Measurements from ENCODE around the gene CROCC. TPM values are rescaled to one million over a fixed set of nuclear protein-coding genes. Genes with fewer than 3 reads are reported as not detected.
A peak's percentile ranks its signal among the peaks of the same experiment; 100 is the strongest.

The CROCC gene
- polyA plus RNA-seq, 2 of the 4 experiments (the other 2 are of a cell fraction): 4.4 to 10.6 TPM

GRCh38 chr1:16972189-16972895 lies 50.6 kb downstream of the CROCC start:
- Histone ChIP-seq H3K4me2 (no peak overlapping the region), H3K4me1 (peaks cover 7% of the 10 kb centered on the region), H3K9me3 (no peaks in the 10 kb centered on the region), H3K27ac (peak overlapping the region in 1 of 2 experiments; percentile 13; a peak in 1 of 6 replicates), H3K4me3 (no peak overlapping the region)
- 83% methylated on average over 6 of the region's 11 CpGs for WGBS (ENCODE audit: missing lambda C conversion rate)
- FAIRE-seq (no peak), ATAC-seq (no peak), DNase-seq (ENCODE audit: low read depth in 1 of 2, low spot score in 1 of 2) (no peak)
- POLR2A ChIA-PET: no interaction called here
- TF ChIP-seq NFE2L2 (conservative IDR thresholded peaks at IDR 0.05; ENCODE audit: low read length) (no peak), RAD21 (conservative IDR thresholded peaks at IDR 0.05 in 1 of 2, IDR thresholded peaks at IDR 0.05 in 1 of 2) (no peak), HDAC2 (IDR thresholded peaks at IDR 0.05) (no peak), HEYL (CRISPR knock-in tag; IDR thresholded peaks at IDR 0.05) (no peak), CHD4 (IDR thresholded peaks at IDR 0.05; ENCODE audit: borderline replicate concordance) (no peak), MAZ (IDR thresholded peaks at IDR 0.05; ENCODE audit: borderline replicate concordance, low read depth, low read length) (no peak), HOXB13 (CRISPR knock-in tag; IDR thresholded peaks at IDR 0.05; ENCODE audit: low read depth) (no peak)
- CTCF ChIA-PET: interaction anchor here (1.4 kb wide), 1 partner anchor 13 kb away, joined by 3 read pairs; no protein-coding TSS in a partner anchor

DNA sequence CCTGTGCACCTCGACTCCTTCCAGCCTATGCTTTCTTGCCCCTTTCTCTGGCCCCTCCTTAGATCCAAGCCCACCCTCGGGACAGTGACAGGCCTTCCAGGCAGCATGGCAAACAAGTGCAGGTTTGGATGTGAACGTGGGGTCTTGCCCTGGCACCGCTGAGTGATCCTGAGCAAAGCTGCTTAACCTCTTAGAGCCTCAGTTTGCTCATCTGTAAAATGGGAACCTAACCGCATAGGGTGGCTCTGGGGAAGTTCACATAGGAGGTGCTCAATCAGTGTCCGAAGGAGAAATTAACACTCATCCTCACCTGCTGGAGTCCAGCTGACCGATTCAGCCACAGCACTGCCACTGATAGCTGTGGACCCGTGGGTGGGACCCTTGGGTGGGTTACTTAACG lies 51.5 kb downstream of the CROCC start:
- Histone ChIP-seq H3K9me3 (no peaks in the 10 kb centered on the region), H3K4me2 (no peak overlapping the region), H3K4me1 (no peaks in the 10 kb centered on the region), H3K4me3 (no peak overlapping the region), H3K27ac (no peak overlapping the region)
- ATAC-seq: no peak
- no peak for DNase-seq (ENCODE audit: low read depth in 1 of 2, low spot score in 1 of 2)
- CTCF ChIA-PET: interaction anchor here (0.8 to 1.4 kb wide), 2 partner anchors 12 to 13 kb away, joined by 3 read pairs; no protein-coding TSS in a partner anchor
- 84% methylated on average over 7 of the region's 9 CpGs for WGBS (ENCODE audit: missing lambda C conversion rate)
- POLR2A ChIA-PET: no interaction called here
- TF ChIP-seq E2F6 (IDR thresholded peaks at IDR 0.05; ENCODE audit: borderline replicate concordance, low read depth) (no peak), MYC (IDR thresholded peaks at IDR 0.05; ENCODE audit: borderline replicate concordance, low read length) (no peak), EHMT2 (IDR thresholded peaks at IDR 0.05; ENCODE audit: low read depth) (no peak), HEYL (CRISPR knock-in tag; IDR thresholded peaks at IDR 0.05) (no peak), ZSCAN20 (CRISPR knock-in tag; IDR thresholded peaks at IDR 0.05) (no peak), EP300 (IDR thresholded peaks at IDR 0.05) (no peak), NPAS2 (CRISPR knock-in tag; IDR thresholded peaks at IDR 0.05; ENCODE audit: borderline replicate concordance) (no peak), ZNF302 (CRISPR knock-in tag; IDR thresholded peaks at IDR 0.05) (no peak), ZFP36 (IDR thresholded peaks at IDR 0.05; ENCODE audit: borderline replicate concordance, partially characterized antibody) (no peak), JUN (IDR thresholded peaks at IDR 0.05) (no peak), POLR2AphosphoS2 (conservative IDR thresholded peaks at IDR 0.05; ENCODE audit: low read length) (no peak), CHD2 (IDR thresholded peaks at IDR 0.05; ENCODE audit: low read length, partially characterized antibody) (no peak)
- TF ChIP-seq, protein P1, sequence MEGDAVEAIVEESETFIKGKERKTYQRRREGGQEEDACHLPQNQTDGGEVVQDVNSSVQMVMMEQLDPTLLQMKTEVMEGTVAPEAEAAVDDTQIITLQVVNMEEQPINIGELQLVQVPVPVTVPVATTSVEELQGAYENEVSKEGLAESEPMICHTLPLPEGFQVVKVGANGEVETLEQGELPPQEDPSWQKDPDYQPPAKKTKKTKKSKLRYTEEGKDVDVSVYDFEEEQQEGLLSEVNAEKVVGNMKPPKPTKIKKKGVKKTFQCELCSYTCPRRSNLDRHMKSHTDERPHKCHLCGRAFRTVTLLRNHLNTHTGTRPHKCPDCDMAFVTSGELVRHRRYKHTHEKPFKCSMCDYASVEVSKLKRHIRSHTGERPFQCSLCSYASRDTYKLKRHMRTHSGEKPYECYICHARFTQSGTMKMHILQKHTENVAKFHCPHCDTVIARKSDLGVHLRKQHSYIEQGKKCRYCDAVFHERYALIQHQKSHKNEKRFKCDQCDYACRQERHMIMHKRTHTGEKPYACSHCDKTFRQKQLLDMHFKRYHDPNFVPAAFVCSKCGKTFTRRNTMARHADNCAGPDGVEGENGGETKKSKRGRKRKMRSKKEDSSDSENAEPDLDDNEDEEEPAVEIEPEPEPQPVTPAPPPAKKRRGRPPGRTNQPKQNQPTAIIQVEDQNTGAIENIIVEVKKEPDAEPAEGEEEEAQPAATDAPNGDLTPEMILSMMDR (IDR thresholded peaks at IDR 0.05): no peak
- TF ChIP-seq, protein P2, sequence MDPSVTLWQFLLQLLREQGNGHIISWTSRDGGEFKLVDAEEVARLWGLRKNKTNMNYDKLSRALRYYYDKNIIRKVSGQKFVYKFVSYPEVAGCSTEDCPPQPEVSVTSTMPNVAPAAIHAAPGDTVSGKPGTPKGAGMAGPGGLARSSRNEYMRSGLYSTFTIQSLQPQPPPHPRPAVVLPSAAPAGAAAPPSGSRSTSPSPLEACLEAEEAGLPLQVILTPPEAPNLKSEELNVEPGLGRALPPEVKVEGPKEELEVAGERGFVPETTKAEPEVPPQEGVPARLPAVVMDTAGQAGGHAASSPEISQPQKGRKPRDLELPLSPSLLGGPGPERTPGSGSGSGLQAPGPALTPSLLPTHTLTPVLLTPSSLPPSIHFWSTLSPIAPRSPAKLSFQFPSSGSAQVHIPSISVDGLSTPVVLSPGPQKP (IDR thresholded peaks at IDR 0.05; ENCODE audit: low read depth, low read length): no peak
- TF ChIP-seq, protein P3, sequence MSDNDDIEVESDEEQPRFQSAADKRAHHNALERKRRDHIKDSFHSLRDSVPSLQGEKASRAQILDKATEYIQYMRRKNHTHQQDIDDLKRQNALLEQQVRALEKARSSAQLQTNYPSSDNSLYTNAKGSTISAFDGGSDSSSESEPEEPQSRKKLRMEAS (IDR thresholded peaks at IDR 0.05): no peak
- FAIRE-seq: no peak
